H9 (cell line): ENCODE measurements around the gene CEP152. TPM values are rescaled to one million over a fixed set of nuclear protein-coding genes. Genes with fewer than 3 reads are reported as not detected.
A peak's percentile ranks its signal among the peaks of the same experiment; 100 is the strongest.

Experiments used
- DNase-seq: peaks from one replicate; pipeline ENCODE4 v3.0.0-alpha.2; 2017
- H2AFZ ChIP-seq: one replicate; pipeline ENCODE4 v1.6.1; 2013; ENCODE audit warnings: mild to moderate bottlenecking, low read length, control low read depth, moderate library complexity
- H2AK5ac ChIP-seq: 2 replicates; pipeline ENCODE4 v1.6.1; 2013; ENCODE audit warnings: low read length, control low read depth, mixed read lengths; ENCODE audit not compliant: insufficient read length
- H2BK120ac ChIP-seq: one replicate; pipeline ENCODE4 v1.6.1; 2013; ENCODE audit warnings: low read depth, mild to moderate bottlenecking, low read length, control low read depth, inconsistent platforms; ENCODE audit not compliant: poor library complexity, severe bottlenecking
- H2BK12ac ChIP-seq: 2 replicates; pipeline ENCODE4 v1.6.1; 2013; ENCODE audit warnings: low read length, control low read depth, mixed read lengths, low read depth; ENCODE audit not compliant: insufficient read length
- H2BK15ac ChIP-seq: 2 replicates; pipeline ENCODE4 v1.6.1; 2013; ENCODE audit warnings: low read depth, low read length, control low read depth
- H2BK20ac ChIP-seq: one replicate; pipeline ENCODE4 v1.6.1; 2013; ENCODE audit warnings: low read depth, mild to moderate bottlenecking, low read length, control low read depth, inconsistent platforms; ENCODE audit not compliant: poor library complexity, severe bottlenecking
- H2BK5ac ChIP-seq: 2 replicates; pipeline ENCODE4 v1.6.1; 2013; ENCODE audit warnings: low read length, control low read depth, mixed read lengths; ENCODE audit not compliant: insufficient read length
- H3K14ac ChIP-seq: 2 replicates; pipeline ENCODE4 v1.6.1; 2013; ENCODE audit warnings: low read length, control low read depth; ENCODE audit not compliant: insufficient read depth
- H3K18ac ChIP-seq: 2 replicates; pipeline ENCODE4 v1.6.1; 2013; ENCODE audit warnings: low read depth, mild to moderate bottlenecking, mixed read lengths, low read length, control low read depth; ENCODE audit not compliant: insufficient read length
- H3K23ac ChIP-seq: 2 replicates; pipeline ENCODE4 v1.6.1; 2013; ENCODE audit warnings: low read length, control low read depth, mixed read lengths, low read depth; ENCODE audit not compliant: insufficient read length
- H3K23me2 ChIP-seq: 2 replicates; pipeline ENCODE4 v1.6.1; 2013; ENCODE audit warnings: low read depth, mild to moderate bottlenecking, mixed read lengths, low read length, control low read depth; ENCODE audit not compliant: insufficient read length, poor library complexity, severe bottlenecking
- H3K27ac ChIP-seq: 2 replicates; pipeline ENCODE4 v1.5.1; 2013; ENCODE audit warnings: low read length, control low read depth, mixed read lengths, low read depth; ENCODE audit not compliant: insufficient read length
- H3K27me3 ChIP-seq: 2 replicates; pipeline ENCODE4 v1.6.1; 2013; ENCODE audit warnings: low read length, control low read depth, inconsistent platforms; ENCODE audit not compliant: insufficient read depth
- H3K4ac ChIP-seq: 2 replicates; pipeline ENCODE4 v1.6.1; 2013; ENCODE audit warnings: low read depth, mild to moderate bottlenecking, control low read depth, inconsistent platforms, low read length, moderate library complexity
- H3K4me1 ChIP-seq: 2 replicates; pipeline ENCODE4 v1.6.1; 2013; ENCODE audit warnings: low read length, control low read depth, inconsistent platforms; ENCODE audit not compliant: insufficient read depth
- H3K4me2 ChIP-seq: 2 replicates; pipeline ENCODE4 v1.6.1; 2013; ENCODE audit warnings: low read length, control low read depth, mixed read lengths; ENCODE audit not compliant: insufficient read length, insufficient read depth
- H3K56ac ChIP-seq: 2 replicates; pipeline ENCODE4 v1.6.1; 2013; ENCODE audit warnings: low read depth, mild to moderate bottlenecking, mixed read lengths, low read length, control low read depth; ENCODE audit not compliant: insufficient read length
- H3K79me1 ChIP-seq: 2 replicates; pipeline ENCODE4 v1.6.1; 2013; ENCODE audit warnings: low read depth, mild to moderate bottlenecking, moderate library complexity, low read length, control low read depth, inconsistent platforms; ENCODE audit not compliant: insufficient read depth, poor library complexity, severe bottlenecking
- H3K79me2 ChIP-seq: 2 replicates; pipeline ENCODE4 v1.6.1; 2013; ENCODE audit warnings: low read length, control low read depth, inconsistent platforms; ENCODE audit not compliant: insufficient read depth
- H3K9ac ChIP-seq: 2 replicates; pipeline ENCODE4 v1.6.1; 2013; ENCODE audit warnings: low read length, control low read depth, mixed read lengths; ENCODE audit not compliant: insufficient read length; ENCODE audit errors: extremely low read depth
- H3K9me3 ChIP-seq: one replicate; pipeline ENCODE4 v1.6.1; 2013; ENCODE audit warnings: low read depth, low read length, inconsistent platforms; ENCODE audit not compliant: control insufficient read depth
- H3T11ph ChIP-seq: one replicate; pipeline ENCODE4 v1.6.1; 2013; ENCODE audit warnings: mild to moderate bottlenecking, low read length, control low read depth, inconsistent platforms
- H4K20me1 ChIP-seq: one replicate; pipeline ENCODE4 v1.6.1; 2013; ENCODE audit not compliant: control insufficient read depth, insufficient read length, insufficient read depth
- H4K5ac ChIP-seq: 2 replicates; pipeline ENCODE4 v1.6.1; 2013; ENCODE audit warnings: low read depth, mild to moderate bottlenecking, mixed read lengths, low read length, control low read depth; ENCODE audit not compliant: insufficient read length
- H4K8ac ChIP-seq: replicated peaks from 2 replicates; pipeline ENCODE4 v1.6.1; 2013; ENCODE audit warnings: low read length, control low read depth, mixed read lengths, low read depth; ENCODE audit not compliant: insufficient read length
- H4K91ac ChIP-seq: 2 replicates; pipeline ENCODE4 v1.6.1; 2013; ENCODE audit warnings: low read depth, mild to moderate bottlenecking, moderate library complexity, mixed read lengths, low read length, control low read depth; ENCODE audit not compliant: insufficient read length
- H3K27ac Mint-ChIP-seq, 3 experiments: 2 replicates in 2 of 3; 3 replicates in 1 of 3; pipeline ENCODE4 v1.8.0; 2020 to 2021; ENCODE audit warnings: mixed read lengths in 3 of 3, mild to moderate bottlenecking in 1 of 3, moderate library complexity in 1 of 3
- H3K27me3 Mint-ChIP-seq: 2 replicates; pipeline ENCODE4 v1.8.0; 2021; ENCODE audit warnings: low read depth, mild to moderate bottlenecking, moderate library complexity, mixed read lengths
- H3K36me3 Mint-ChIP-seq, 3 experiments: 2 replicates in 2 of 3; 3 replicates in 1 of 3; pipeline ENCODE4 v1.8.0; 2020 to 2021; ENCODE audit warnings: low read depth in 3 of 3, mixed read lengths in 3 of 3; ENCODE audit not compliant: insufficient read depth in 1 of 3
- H3K4me1 Mint-ChIP-seq, 2 experiments: 2 replicates each; pipeline ENCODE4 v1.8.0; 2020; ENCODE audit warnings: mixed read lengths in 2 of 2
- H3K4me3 Mint-ChIP-seq, 2 experiments: 2 replicates in 1 of 2; 3 replicates in 1 of 2; pipeline ENCODE4 v1.8.0; 2020 to 2021; ENCODE audit warnings: mild to moderate bottlenecking in 2 of 2, mixed read lengths in 2 of 2, moderate library complexity in 1 of 2
- H3K9me3 Mint-ChIP-seq, 2 experiments: 2 replicates in 1 of 2; 3 replicates in 1 of 2; pipeline ENCODE4 v1.8.0; 2020; ENCODE audit warnings: mild to moderate bottlenecking in 2 of 2, mixed read lengths in 2 of 2, moderate library complexity in 1 of 2
- WGBS: extraction: QIAGEN DNeasy Blood & Tissue Kit; methylation state at CpG from one replicate; pipeline ENCODE4 v1.1.7; 2013; ENCODE audit warnings: missing lambda C conversion rate, low lambda C conversion rate, mixed read lengths; ENCODE audit not compliant: insufficient read length; ENCODE audit errors: extremely low coverage; 5-methylcytosine and 5-hydroxymethylcytosine counted together
- total RNA-seq: library from RNA; stranded (reverse); gene quantifications from 2 replicates; pipeline ENCODE4 v1.2.1, GENCODE V29; 2021
- TF ChIP-seq, protein P1 (sequence below): fragments of 200-600 bp; sonication (generic); conservative IDR thresholded peaks from 3 replicates; pipeline ENCODE4 v1.8.0; 2021; ENCODE audit warnings: antibody characterized with exemption, mild to moderate bottlenecking

CEP152 gene
- total RNA-seq, 1 experiment from 2014 or later = 10.9 TPM

DNA sequence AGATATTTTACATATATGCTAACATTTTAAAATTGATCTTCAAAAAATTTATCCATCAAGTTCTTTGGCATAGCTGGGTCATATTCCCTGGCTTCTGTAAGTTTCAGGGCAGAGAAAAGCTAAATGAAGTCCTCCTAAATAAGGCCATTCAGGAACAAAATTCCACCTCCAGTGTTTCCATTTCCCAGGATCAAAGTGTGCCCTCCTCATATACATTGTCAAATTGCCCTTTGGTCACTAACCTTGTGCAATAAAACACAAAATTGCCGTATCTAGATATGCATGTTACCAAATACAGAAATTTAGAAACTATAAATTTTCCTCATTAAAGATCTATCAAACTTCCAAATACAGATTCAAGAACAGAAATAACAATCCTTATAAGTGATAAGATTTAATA is 10.6 kb downstream of the CEP152 start:
- no peak for DNase-seq
- Mint-ChIP-seq H3K27ac (peak overlapping the region in 1 of 3 experiments; percentile 50; a peak in 2 of 7 replicates), H3K27me3 (no peaks in the 10 kb centered on the region), H3K4me3 (no peak overlapping the region), H3K4me1 (peaks cover 8 to 35% of the 10 kb centered on the region in 2 experiments), H3K36me3 (peaks cover 3 to 13% (median 7%) of the 10 kb centered on the region in 3 experiments; a peak in 6 of 7 replicates), H3K9me3 (no peaks in the 10 kb centered on the region)
- H2AFZ ChIP-seq = no peak overlapping the region
- no peak overlapping the region for H4K8ac ChIP-seq
- H3K4me1 ChIP-seq = peaks cover 2% of the 10 kb centered on the region; the same call in 1 of the 2 replicates
- H2BK120ac ChIP-seq = no peak overlapping the region
- WGBS = no CpG with 5 or more reads among the region's 1 CpG
- H3K56ac ChIP-seq = no peak overlapping the region
- H4K91ac ChIP-seq = no peak overlapping the region
- no peak overlapping the region for H2BK5ac ChIP-seq
- no peak overlapping the region for H3K14ac ChIP-seq
- no peaks in the 10 kb centered on the region for H3K79me2 ChIP-seq
- no peak overlapping the region for H4K5ac ChIP-seq
- H3K4me2 ChIP-seq = no peak overlapping the region
- H3K18ac ChIP-seq = no peak overlapping the region
- H2BK20ac ChIP-seq = no peak overlapping the region
- TF ChIP-seq, protein P1, sequence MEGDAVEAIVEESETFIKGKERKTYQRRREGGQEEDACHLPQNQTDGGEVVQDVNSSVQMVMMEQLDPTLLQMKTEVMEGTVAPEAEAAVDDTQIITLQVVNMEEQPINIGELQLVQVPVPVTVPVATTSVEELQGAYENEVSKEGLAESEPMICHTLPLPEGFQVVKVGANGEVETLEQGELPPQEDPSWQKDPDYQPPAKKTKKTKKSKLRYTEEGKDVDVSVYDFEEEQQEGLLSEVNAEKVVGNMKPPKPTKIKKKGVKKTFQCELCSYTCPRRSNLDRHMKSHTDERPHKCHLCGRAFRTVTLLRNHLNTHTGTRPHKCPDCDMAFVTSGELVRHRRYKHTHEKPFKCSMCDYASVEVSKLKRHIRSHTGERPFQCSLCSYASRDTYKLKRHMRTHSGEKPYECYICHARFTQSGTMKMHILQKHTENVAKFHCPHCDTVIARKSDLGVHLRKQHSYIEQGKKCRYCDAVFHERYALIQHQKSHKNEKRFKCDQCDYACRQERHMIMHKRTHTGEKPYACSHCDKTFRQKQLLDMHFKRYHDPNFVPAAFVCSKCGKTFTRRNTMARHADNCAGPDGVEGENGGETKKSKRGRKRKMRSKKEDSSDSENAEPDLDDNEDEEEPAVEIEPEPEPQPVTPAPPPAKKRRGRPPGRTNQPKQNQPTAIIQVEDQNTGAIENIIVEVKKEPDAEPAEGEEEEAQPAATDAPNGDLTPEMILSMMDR = no peak
- H3K27ac ChIP-seq = no peak overlapping the region
- H2AK5ac ChIP-seq = no peak overlapping the region
- H2BK15ac ChIP-seq = no peak overlapping the region
- H3K27me3 ChIP-seq = no peaks in the 10 kb centered on the region
- no peaks in the 10 kb centered on the region for H3K23me2 ChIP-seq
- H3K23ac ChIP-seq = no peak overlapping the region
- peaks cover 4% of the 10 kb centered on the region for H3K79me1 ChIP-seq
- H3K9me3 ChIP-seq = no peaks in the 10 kb centered on the region
- no peak overlapping the region for H3T11ph ChIP-seq
- H2BK12ac ChIP-seq = no peak overlapping the region
- H4K20me1 ChIP-seq = no peaks in the 10 kb centered on the region
- no peak overlapping the region for H3K9ac ChIP-seq
- H3K4ac ChIP-seq = no peak overlapping the region
